PC-3 (cell line): Measurements from ENCODE around the gene PLEKHH1. TPM values are rescaled to one million over a fixed set of nuclear protein-coding genes. Genes with fewer than 3 reads are reported as not detected.

Experiments
- ATAC-seq: fragments of 200-7000 bp; cut with Tn5 transposase; 2 replicates; pipeline ENCODE4 v1.9.1; 2020; ENCODE audit warnings: mild to moderate bottlenecking, moderate library complexity
- BruUV-seq: library from RNA; stranded (reverse); fragments of 400-500 nt; replicated peaks from 2 replicates; lab custom pipeline; 2021; lab: Mats Ljungman, UMichigan
- CTCF ChIA-PET: fragments of 300-600 bp; sonication (Branson Sonifier 250); formaldehyde crosslinking; loops from one replicate; lab custom pipeline; 2022; ENCODE audit warnings: antibody characterized with exemption; lab: Charles Lee
- POLR2A ChIA-PET: fragments of 300-600 bp; sonication (Branson Sonifier 250); formaldehyde crosslinking; loops from one replicate; lab custom pipeline; 2022; ENCODE audit warnings: antibody characterized with exemption; ENCODE audit not compliant: unreplicated experiment; lab: Charles Lee
- DNase-seq: peaks from one replicate; pipeline ENCODE4 v3.0.0-alpha.2; 2015
- H2AFZ ChIP-seq: fragments of 300-600 bp; sonication (generic); 2 replicates; pipeline ENCODE4 v1.6.0; 2016; ENCODE audit warnings: antibody characterized with exemption, low read length
- H3F3A ChIP-seq: fragments of 300-600 bp; sonication (generic); one replicate; pipeline ENCODE4 v1.6.0; 2017; ENCODE audit warnings: antibody characterized with exemption, low read length, control low read depth, mild to moderate bottlenecking; ENCODE audit not compliant: unreplicated experiment
- H3K27ac ChIP-seq: fragments of 300-600 bp; sonication (generic); 2 replicates; pipeline ENCODE4 v1.5.1; 2016; ENCODE audit warnings: mild to moderate bottlenecking, low read length
- H3K27me3 ChIP-seq: fragments of 300-600 bp; sonication (generic); 2 replicates; pipeline ENCODE4 v1.6.1; 2016; ENCODE audit warnings: low read length, mixed read lengths
- H3K36me3 ChIP-seq: fragments of 300-600 bp; sonication (generic); 2 replicates; pipeline ENCODE4 v1.6.1; 2016; ENCODE audit warnings: low read depth, mixed run types, low read length, mixed read lengths
- H3K4me1 ChIP-seq: fragments of 300-600 bp; sonication (generic); 2 replicates; pipeline ENCODE4 v1.5.1; 2016; ENCODE audit warnings: low read length; ENCODE audit not compliant: insufficient read depth
- H3K4me2 ChIP-seq: fragments of 300-600 bp; sonication (generic); 2 replicates; pipeline ENCODE4 v1.6.0; 2016; ENCODE audit warnings: low read length
- H3K4me3 ChIP-seq: fragments of 300-600 bp; sonication (generic); 2 replicates; pipeline ENCODE4 v1.5.1; 2016; ENCODE audit warnings: mild to moderate bottlenecking, low read length, mixed read lengths
- H3K79me2 ChIP-seq: fragments of 300-600 bp; sonication (generic); 2 replicates; pipeline ENCODE4 v1.6.1; 2017; ENCODE audit warnings: low read length, mixed read lengths
- H3K9ac ChIP-seq: fragments of 300-600 bp; sonication (generic); 2 replicates; pipeline ENCODE4 v1.6.0; 2016; ENCODE audit warnings: mild to moderate bottlenecking, low read length
- H3K9me2 ChIP-seq: fragments of 300-600 bp; sonication (generic); replicated peaks from 2 replicates; pipeline ENCODE4 v1.6.1; 2016; ENCODE audit warnings: mixed run types, low read length, mixed read lengths
- H3K9me3 ChIP-seq: fragments of 300-600 bp; sonication (generic); 2 replicates; pipeline ENCODE4 v1.6.1; 2016; ENCODE audit warnings: low read length, mixed read lengths
- H4K20me1 ChIP-seq: fragments of 300-600 bp; sonication (generic); 2 replicates; pipeline ENCODE4 v1.6.1; 2016; ENCODE audit warnings: low read length, mixed read lengths
- EZH2 ChIP-seq: fragments of 300-600 bp; sonication (generic); IDR thresholded peaks from one replicate; pipeline ENCODE4 v1.6.1; 2017; ENCODE audit warnings: antibody characterized with exemption, mild to moderate bottlenecking, low read length; ENCODE audit not compliant: unreplicated experiment
- EZH2phosphoT487 ChIP-seq: fragments of 300-600 bp; sonication (generic); IDR thresholded peaks from 2 replicates; pipeline ENCODE4 v1.6.1; 2018; ENCODE audit warnings: mild to moderate bottlenecking, antibody characterized with exemption, low read length, borderline replicate concordance
- intact Hi-C: fragments of 100-400 bp; cut with micrococcal nuclease; formaldehyde crosslinking; loops from 2 replicates; pipeline ENCODE4 v1.9.0; 2023
- total RNA-seq: library from RNA; depleted of rRNA; stranded (reverse); fragments of >200 nt; gene quantifications from 2 replicates; pipeline ENCODE4 v1.2.3, GENCODE V29; 2014
- TF ChIP-seq, protein P1 (sequence below): fragments of 300-600 bp; sonication (generic); conservative IDR thresholded peaks from 2 replicates; pipeline ENCODE4 v1.5.1; 2017; ENCODE audit warnings: antibody characterized with exemption, low read depth, mild to moderate bottlenecking, low read length

PLEKHH1 gene
- total RNA-seq, 1 experiment from 2014 or later, result 11.1 TPM

- POLR2A ChIA-PET, result interaction anchor here (0.6 kb wide), 1 partner anchor 143 kb away, joined by 4 read pairs; no protein-coding TSS in a partner anchor
- H3K36me3 ChIP-seq, result no peaks in the 10 kb centered on the region
- ATAC-seq (no peak), DNase-seq (no peak)
- no peak for TF ChIP-seq EZH2phosphoT487
- no peaks in the 10 kb centered on the region for H4K20me1 ChIP-seq
- no peaks in the 10 kb centered on the region for H3K9me2 ChIP-seq
- intact Hi-C loops, result loop anchor here (5.0 kb wide), 1 partner anchor 142 kb away; no protein-coding TSS in a partner anchor
- H3K9me3 ChIP-seq, result no peaks in the 10 kb centered on the region
- no peak overlapping the region for H2AFZ ChIP-seq
- no peaks in the 10 kb centered on the region for H3K79me2 ChIP-seq
- H3K4me3 ChIP-seq, result no peak overlapping the region
- H3K9ac ChIP-seq, result no peak overlapping the region
- CTCF ChIA-PET, result interaction anchor here (0.7 to 1.8 kb wide), 4 partner anchors 25 to 179 kb away, joined by 3 to 25 read pairs (median 6); no protein-coding TSS in a partner anchor
- no peaks in the 10 kb centered on the region for H3F3A ChIP-seq
- no peak overlapping the region for H3K27ac ChIP-seq
- no peaks in the 10 kb centered on the region; the same call in 1 of the 2 replicates for H3K4me1 ChIP-seq
- H3K27me3 ChIP-seq, result peaks cover 19% of the 10 kb centered on the region; the same call in 1 of the 2 replicates
- no TSS peak for BruUV-seq
- H3K4me2 ChIP-seq, result no peak overlapping the region
These were observed 7.7 kb upstream of the PLEKHH1 start for GRCh38 chr14:67525389-67525788.

DNA sequence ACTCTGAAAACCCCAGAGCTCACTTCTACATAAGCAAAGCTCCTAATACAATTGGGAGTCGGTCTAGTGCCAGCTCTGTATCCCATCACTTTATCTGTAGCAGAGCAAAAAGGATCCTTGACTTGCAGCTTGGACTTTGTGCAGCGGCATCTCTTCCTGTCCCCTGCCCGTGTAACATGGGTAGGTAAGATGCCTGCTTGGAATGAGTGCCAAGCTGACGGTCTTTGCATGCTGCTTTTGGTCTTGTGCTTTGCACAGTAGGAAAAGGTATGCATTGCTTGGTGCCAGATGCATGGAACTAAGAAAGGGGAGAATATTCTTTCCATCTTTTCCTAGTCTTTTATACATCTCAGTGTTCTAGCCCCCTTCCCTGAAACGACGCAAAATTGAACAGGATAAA is 6.9 kb upstream of the PLEKHH1 start:
- Histone ChIP-seq H2AFZ (no peak overlapping the region), H3K9me2 (no peaks in the 10 kb centered on the region), H3K4me2 (no peak overlapping the region), H3K27ac (no peak overlapping the region), H3K9me3 (no peaks in the 10 kb centered on the region), H3K4me1 (no peaks in the 10 kb centered on the region; the same call in 1 of the 2 replicates), H3K27me3 (peaks cover 17% of the 10 kb centered on the region; the same call in 1 of the 2 replicates), H4K20me1 (no peaks in the 10 kb centered on the region), H3F3A (no peaks in the 10 kb centered on the region), H3K9ac (no peak overlapping the region), H3K36me3 (no peaks in the 10 kb centered on the region), H3K4me3 (no peak overlapping the region), H3K79me2 (no peaks in the 10 kb centered on the region)
- intact Hi-C loops, result loop anchor here (1.0 to 5.0 kb wide), 3 partner anchors 45 to 178 kb away; no protein-coding TSS in a partner anchor
- ChIA-PET POLR2A (interaction anchor here (0.6 to 1.0 kb wide), 3 partner anchors 45 to 142 kb away, joined by 3 to 4 read pairs (median 3); no protein-coding TSS in a partner anchor), CTCF (interaction anchor here (0.7 to 2.4 kb wide), 18 partner anchors 9 to 178 kb away, joined by 3 to 126 read pairs (median 8); partner anchors contain the start of genes ATP6V1D and EIF2S1)
- TF ChIP-seq, protein P1, sequence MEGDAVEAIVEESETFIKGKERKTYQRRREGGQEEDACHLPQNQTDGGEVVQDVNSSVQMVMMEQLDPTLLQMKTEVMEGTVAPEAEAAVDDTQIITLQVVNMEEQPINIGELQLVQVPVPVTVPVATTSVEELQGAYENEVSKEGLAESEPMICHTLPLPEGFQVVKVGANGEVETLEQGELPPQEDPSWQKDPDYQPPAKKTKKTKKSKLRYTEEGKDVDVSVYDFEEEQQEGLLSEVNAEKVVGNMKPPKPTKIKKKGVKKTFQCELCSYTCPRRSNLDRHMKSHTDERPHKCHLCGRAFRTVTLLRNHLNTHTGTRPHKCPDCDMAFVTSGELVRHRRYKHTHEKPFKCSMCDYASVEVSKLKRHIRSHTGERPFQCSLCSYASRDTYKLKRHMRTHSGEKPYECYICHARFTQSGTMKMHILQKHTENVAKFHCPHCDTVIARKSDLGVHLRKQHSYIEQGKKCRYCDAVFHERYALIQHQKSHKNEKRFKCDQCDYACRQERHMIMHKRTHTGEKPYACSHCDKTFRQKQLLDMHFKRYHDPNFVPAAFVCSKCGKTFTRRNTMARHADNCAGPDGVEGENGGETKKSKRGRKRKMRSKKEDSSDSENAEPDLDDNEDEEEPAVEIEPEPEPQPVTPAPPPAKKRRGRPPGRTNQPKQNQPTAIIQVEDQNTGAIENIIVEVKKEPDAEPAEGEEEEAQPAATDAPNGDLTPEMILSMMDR, result no peak
- TF ChIP-seq EZH2 (no peak), EZH2phosphoT487 (no peak)
- no TSS peak for BruUV-seq
- DNase-seq, result no peak
- ATAC-seq, result no peak

DNA sequence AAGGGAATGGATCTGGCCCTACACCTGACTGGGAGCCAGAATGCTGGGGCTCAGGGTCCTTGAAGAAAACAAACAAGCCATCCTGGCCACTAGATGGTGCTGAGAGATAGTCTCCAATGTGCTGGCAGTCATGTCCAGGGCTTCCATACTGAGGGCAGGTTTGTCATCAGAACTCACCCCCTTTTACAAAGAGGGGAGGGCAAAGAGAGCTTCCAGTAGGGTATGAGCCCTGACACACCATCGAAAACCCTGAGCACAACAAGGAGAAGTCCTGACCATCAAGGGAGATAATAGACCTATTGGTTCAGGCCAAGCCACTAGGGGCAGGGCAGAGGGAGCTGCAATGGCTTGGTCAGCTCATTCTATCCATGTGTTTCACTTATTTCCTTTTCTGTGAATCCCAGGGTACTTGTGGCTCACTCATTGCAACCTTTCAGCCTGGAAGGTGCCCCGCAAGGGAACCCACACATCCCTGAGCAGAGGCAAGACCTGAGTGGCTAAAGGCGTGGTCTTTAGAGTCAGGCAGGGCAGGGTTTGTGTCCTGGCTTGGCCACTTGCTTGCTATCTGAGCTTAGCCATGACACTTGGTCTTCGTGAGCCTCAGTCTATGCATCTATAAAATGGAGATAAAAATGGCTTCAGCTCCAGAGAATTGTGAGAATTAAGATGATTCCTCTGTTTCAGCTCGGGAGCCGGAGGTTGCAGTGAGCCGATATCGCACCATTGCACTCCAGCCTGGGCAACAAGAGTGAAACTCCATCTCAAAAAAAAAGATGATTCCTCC is 6.2 kb upstream of the PLEKHH1 start:
- H3K36me3 ChIP-seq, result no peaks in the 10 kb centered on the region
- intact Hi-C loops, result loop anchor here (1.0 to 5.0 kb wide), 3 partner anchors 44 to 177 kb away; no protein-coding TSS in a partner anchor
- no peak overlapping the region for H3K4me3 ChIP-seq
- no peaks in the 10 kb centered on the region; the same call in 1 of the 2 replicates for H3K4me1 ChIP-seq
- H3K4me2 ChIP-seq, result no peak overlapping the region
- TF ChIP-seq, protein P1, result peak; percentile 99
- TF ChIP-seq EZH2phosphoT487 (no peak), EZH2 (no peak)
- H3K9me3 ChIP-seq, result no peaks in the 10 kb centered on the region
- ATAC-seq, result peak; percentile 87
- H4K20me1 ChIP-seq, result no peaks in the 10 kb centered on the region
- CTCF ChIA-PET, result interaction anchor here (0.5 to 2.4 kb wide), 44 partner anchors 8 to 1126 kb away, joined by 3 to 126 read pairs (median 4); partner anchors contain the start of genes ATP6V1D, EIF2S1 and PIGH
- POLR2A ChIA-PET, result interaction anchor here (0.6 to 1.0 kb wide), 3 partner anchors 44 to 409 kb away, joined by 3 to 9 read pairs (median 3); no protein-coding TSS in a partner anchor
- BruUV-seq, result no TSS peak
- H3K79me2 ChIP-seq, result no peaks in the 10 kb centered on the region
- H3K9me2 ChIP-seq, result no peaks in the 10 kb centered on the region
- no peak overlapping the region for H3K27ac ChIP-seq
- H3F3A ChIP-seq, result no peaks in the 10 kb centered on the region
- DNase-seq, result peak; percentile 63
- peak overlapping the region; percentile 12 for H2AFZ ChIP-seq
- peaks cover 11% of the 10 kb centered on the region; the same call in 1 of the 2 replicates for H3K27me3 ChIP-seq
- H3K9ac ChIP-seq, result no peak overlapping the region
